Cardiac septum (tissue), 1 donor: ENCODE results near the gene LHCGR. TPM values are rescaled to one million over a fixed set of nuclear protein-coding genes. Genes with fewer than 3 reads are reported as not detected.

Source experiments
- DNase-seq: peaks from one replicate; pipeline ENCODE4 v3.0.0-alpha.2; 2020; ENCODE audit warnings: low spot score
- intact Hi-C: fragments of 100-400 bp; cut with DNase I; formaldehyde crosslinking; loops from one replicate; pipeline ENCODE4 v1.14.0; 2022
- long read RNA-seq: library from polyadenylated mRNA; unstranded; transcript quantifications from one replicate; pipeline ENCODE4 v2.0.0, GENCODE V29; 2021
- total RNA-seq: library from RNA; stranded (reverse); fragmentation: NEBNext Ultra II Directional; extraction: Animal tissue kit (Norgen Biotek cat#: 25700); gene quantifications from one replicate; pipeline ENCODE4 v1.2.1, GENCODE V29; 2021
- donor health status: DM: no; HTN: no; CAD: no.

Gene LHCGR
- total RNA-seq, result 0.24 TPM
- long read RNA-seq, result 0 reads

DNA sequence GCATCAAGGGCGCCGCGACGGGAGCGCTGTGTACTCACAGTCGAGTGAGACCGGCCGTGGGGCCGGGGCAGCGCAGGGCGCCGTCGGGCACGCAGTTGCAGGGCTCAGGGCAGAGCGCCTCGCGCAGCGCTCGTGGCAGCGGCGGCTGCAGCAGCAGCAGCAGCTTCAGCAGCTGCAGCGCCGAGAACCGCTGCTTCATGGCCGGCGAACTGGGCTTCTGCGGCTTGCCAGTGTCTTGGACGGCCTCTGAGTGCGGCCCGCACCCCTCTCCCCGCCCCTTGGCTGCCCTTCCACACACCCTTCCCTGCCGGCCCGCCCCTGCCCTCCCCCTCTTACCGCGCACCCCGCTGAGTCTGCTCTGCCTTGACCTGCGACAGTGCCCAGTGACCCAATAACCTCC, at the start of gene LHCGR:
Gene LHCGR (minus strand): TSS at position 252 of the 400 bp plus-strand sequence. CDS start 53 bp downstream, at position 199.
- intact Hi-C loops, result no loop called here

DNA sequence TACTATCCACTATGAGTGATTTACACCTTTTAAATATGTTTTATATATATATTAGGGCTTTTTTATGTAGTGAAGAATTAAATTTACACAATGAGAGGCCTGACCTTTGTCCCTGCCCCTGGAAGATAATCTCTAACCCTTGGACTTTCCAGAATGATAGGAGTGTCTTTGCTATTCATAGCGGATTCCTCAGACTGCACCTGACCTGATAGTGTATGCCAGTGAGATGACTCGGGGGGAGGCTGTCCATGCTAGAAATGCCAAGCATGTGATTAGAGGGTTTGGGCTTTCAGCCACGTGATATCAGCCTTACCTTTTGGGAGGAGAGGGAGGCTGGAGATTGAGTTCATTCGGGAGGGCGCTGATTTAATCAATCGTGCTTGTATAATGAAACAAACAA, 44.1 kb upstream of the LHCGR start:
- DNase-seq, result no peak
- intact Hi-C loops, result no loop called here

More for the DNA sequence above, at the start of gene LHCGR:
- DNase-seq, result no peak

DNA sequence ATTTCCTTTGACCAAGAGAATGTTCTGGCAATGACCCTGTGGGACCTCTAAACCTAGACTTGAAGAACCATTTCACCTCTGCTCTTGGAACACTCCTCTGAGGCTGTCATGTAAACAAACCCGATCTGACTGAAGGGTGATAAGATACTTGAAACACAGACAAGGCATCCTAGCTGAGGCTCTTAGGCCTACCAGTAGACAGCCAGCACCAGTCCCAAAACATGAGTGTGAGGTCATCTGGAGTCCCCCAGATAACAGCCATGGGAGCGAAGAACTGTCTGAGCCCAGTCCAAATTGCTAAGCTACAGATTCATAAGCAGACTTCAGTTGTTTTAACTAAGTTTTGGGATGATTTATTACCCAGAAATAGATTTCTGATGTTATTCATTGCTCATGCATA, 39.5 kb upstream of the LHCGR start:
- intact Hi-C loops, result no loop called here

DNA sequence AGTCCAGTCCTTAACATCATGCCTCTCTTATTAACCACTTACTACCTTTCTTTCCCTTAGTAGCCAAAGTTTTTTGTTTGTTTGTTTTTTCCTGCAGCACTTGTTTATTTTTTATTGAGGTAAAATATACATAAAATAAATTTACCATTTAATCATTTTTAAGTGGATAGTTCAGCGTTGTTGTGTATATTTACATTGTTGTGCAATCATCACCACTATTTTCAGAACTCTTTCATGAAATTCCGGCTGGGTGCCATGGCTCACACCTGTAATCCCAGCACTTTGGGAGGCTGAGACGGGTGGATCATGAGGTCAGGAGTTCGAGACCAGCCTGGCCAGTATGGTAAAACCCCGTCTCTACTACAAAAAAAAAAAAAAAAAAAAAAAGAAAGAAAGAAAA, 38.1 kb upstream of the LHCGR start:
- no peak for DNase-seq
- intact Hi-C loops, result no loop called here

More for the DNA sequence above, 39.5 kb upstream of the LHCGR start:
- DNase-seq, result no peak

- no peak for DNase-seq
- intact Hi-C loops, result no loop called here
Observed at GRCh38 chr2:48792030-48792429, 36.5 kb upstream of the LHCGR start.

GRCh38 chr2:48790407-48791170, 35.1 kb upstream of the LHCGR start:
- DNase-seq, result no peak
- intact Hi-C loops, result no loop called here

- DNase-seq, result no peak
- intact Hi-C loops, result no loop called here
Observed at GRCh38 chr2:48787580-48787979, 32.1 kb upstream of the LHCGR start.

DNA sequence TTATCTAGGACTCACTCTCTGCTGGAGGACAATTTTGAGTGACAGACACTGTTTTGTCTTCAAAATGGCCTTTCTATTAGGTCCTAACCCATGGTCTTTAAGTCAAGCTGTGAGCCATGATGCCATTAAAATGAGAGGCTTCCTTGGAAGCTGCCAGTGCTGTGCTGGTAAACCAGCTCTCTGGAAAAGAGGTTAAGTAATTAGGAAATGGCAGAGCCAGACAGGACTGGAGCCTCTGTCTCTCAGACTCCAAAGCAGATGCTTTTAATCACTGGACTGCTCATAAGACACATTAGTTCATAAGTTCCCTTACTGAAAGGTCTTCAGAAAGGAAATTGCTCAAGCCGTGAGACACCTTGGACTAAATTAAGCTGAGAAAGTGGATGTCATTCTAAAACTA, 25.8 kb upstream of the LHCGR start:
- intact Hi-C loops, result no loop called here

DNA sequence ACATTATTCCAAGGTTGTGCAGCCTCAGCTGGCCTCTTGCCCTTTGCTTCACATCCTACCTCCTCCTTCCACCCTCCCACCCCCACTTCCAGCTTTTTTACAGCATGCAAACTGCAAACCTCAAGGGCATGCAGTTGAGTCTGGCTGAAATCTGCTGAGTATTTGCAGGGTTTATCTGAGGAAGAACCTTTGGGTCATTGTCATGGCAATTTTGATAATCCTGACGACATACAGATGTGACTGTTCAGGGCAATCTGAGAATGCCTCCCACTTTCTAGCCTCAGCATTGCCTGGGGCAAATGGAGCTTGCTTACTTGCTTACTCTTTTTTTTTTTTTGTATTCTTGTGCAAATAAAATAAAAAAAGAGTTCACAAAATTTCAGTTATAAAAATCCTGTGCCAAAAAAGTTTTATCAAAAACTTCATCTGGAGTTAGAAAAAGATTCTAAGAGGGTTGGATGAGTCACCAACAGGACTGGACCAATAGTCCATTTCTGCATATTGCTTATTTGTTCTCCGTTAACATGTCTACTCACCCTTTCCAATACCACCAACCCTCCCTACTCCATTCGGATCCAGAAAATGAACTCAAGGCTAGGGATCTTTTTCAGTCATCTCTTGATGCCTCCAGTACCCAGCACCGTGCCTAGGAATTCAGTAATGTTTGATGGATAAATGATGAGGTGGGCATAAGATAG, 23.6 kb upstream of the LHCGR start:
- no peak for DNase-seq
- intact Hi-C loops, result no loop called here

More for the DNA sequence above, 25.8 kb upstream of the LHCGR start:
- DNase-seq, result no peak

GRCh38 chr2:48774251-48774650, 18.7 kb upstream of the LHCGR start:
- no peak for DNase-seq
- intact Hi-C loops, result no loop called here

DNA sequence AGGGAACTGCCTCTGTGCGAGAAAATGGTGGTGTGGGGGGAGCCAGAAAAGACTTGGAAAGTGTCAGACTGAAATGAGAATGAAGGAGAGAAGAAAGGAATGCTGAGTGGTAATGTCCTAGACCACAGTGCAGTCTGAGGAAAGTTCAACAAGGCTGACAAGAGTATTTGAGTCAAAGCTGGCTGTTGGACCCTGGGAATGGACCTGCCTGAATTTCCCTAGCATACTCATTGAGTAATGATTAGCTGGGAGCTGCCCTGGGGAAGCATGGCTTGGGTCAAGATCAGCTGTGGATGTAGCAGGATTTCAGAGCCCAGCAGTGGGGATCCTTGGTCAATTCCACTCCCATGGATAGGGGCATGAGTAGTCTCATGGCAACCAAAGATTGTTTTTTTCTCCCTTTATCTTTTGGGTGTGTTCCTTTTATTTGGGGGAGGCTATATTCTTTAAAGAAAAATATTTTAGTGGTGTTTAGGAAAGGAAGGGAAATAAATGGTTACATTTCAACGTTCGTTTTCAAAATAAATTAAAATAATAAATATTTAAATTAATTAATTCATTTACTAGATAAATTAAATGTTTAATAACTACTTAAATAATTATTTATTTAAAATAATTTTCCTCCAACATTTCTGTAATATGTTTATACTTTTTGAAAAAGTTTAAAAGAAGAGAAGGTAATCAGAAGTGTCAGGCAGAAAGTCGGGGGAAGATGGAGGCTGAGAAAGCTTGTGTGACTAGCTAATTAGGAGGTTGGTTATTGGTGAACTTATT, 15.9 kb upstream of the LHCGR start:
- no peak for DNase-seq
- intact Hi-C loops, result no loop called here

DNA sequence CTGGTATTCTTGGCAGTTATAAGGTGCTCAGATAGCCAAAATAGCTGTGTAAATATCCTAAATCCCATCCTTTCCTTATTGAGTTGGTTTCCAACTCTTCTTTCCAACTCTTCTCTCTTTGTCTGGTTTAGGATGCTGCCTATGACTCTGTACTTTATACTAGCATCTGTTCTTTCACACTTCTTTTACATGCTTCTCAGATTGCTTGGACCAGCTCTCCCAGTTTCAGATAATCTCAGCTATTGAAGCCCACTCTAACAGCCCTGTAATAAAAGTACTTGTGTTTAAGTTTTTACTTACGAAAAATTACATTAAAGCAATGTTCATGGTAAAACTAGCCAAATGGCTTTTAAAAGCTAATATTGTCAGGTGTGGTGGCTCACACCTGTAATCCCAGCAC, 14.7 kb upstream of the LHCGR start:
- DNase-seq, result no peak
- intact Hi-C loops, result no loop called here

DNA sequence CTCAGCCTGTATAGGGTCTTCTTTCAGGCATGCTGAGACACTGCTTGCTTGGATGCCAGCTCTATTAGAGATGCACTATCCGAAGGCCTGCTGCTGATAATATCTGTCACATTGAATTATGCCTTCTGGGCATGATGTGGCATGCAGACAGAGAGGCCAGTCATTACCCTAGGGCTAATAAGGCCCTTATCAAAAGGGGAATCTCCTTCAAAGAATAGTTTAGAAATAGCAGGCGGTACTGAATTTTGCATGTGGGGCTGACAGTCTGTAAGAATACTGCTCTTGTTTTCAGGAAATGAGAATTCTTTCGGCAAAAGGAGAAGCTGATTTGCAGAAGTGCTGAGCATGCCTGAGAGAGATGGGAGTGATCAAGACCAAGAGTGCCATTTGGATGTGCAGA, 13.1 kb upstream of the LHCGR start:
- intact Hi-C loops, result no loop called here
- DNase-seq, result no peak

DNA sequence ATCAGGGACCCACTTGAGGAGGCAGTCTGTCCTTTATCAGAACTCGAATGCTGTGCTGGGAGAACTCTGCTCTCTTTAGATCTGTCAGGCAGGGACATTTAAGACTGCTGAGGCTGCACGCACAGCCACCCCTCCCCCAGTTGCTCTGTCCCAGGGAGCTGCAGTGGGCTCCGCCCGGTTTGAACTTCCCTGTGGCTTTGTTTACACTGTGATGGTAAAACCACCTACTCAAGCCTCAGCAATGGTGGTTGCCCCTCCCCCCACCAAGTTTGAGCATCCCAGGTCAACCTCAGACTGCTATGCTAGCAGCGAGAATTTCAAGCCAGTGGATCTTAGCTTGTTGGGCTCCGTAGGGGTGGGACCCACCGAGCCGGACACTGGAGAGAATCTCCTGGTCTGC, 11.8 kb upstream of the LHCGR start:
- intact Hi-C loops, result no loop called here

GRCh38 chr2:48760826-48761225, 5.3 kb upstream of the LHCGR start:
- DNase-seq, result no peak
- intact Hi-C loops, result no loop called here

More for the DNA sequence above, 11.8 kb upstream of the LHCGR start:
- no peak for DNase-seq

- intact Hi-C loops, result no loop called here
- no peak for DNase-seq
Observed at GRCh38 chr2:48759682-48760081, 4.2 kb upstream of the LHCGR start.

DNA sequence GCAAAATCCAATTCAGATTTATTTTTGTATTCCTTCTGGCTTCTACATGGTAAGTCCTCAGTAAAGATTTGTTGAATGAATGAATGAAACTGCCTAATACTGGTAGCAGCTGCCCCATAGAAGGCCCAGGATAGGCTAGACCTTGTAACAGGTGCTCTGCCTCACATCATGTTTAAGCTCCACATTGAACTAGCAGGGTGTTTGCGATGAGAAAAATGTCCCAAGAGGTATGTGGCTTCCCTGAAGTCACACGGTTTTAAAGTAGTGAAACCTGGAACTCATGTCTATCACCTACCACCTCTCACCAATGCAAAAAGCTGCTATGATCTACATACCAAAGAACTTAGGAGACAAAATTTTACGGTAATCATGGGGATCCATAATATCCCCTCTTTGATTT, 765 bp upstream of the LHCGR start:
- no peak for DNase-seq
- intact Hi-C loops, result no loop called here

- intact Hi-C loops, result no loop called here
- no peak for DNase-seq
Observed at GRCh38 chr2:48754874-48755273, 650 bp downstream of the LHCGR start.

DNA sequence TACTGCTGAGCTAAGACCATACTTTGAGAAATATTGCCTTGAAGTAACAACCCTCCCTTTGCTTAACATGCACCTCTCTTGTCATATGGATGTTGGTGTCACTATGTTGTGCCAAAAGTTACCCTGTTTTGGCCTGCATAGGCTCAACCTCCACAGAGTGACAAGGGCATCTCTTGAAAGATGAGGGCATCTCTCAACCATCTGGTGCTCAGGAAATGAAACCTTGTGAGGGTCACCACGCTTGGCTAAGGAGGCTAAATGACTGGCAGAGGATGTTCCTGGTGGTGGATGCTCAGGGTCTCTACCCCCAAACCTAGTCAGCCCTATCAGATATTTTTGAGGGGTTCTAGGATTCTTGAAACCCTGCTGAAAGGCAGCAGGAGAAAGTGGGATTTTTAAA, 2.3 kb downstream of the LHCGR start:
- intact Hi-C loops, result no loop called here
- no peak for DNase-seq

DNA sequence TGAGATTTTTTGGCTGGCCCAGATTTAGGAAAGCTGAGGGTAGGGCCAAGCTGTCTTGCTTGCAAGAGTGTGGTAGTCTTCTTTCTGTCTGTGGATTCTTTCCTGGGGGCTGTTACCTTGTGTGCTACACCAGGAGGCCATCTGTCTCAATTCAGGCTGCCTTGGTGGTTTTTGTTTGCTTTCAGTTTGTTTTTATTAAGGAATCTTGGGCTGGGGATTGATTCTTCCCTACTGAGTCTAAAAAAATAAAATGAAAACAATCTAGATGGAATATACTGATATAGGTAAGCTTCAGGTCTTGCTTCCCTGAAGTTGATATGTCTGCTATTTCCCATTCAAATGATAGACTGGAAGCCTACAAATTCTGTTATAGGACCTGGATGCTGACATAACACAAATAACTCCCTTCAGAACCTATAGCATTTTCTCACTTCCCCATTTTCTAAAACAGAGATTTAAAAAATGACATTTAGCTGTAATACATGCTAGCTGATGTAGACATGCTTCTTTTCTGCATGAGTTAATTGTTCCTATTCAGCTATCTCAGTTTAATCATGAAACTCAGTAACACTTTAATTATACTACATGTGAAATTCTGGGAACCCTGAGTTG, 5.3 kb downstream of the LHCGR start:
- intact Hi-C loops, result no loop called here
- DNase-seq, result no peak
